NCI-H2029 (cell line): Measurements from ENCODE around the gene RNF220.

Source experiments
- DNase-seq: peaks from one replicate; lab custom pipeline; 2025; lab: John Stamatoyannopoulos, UW

RNF220 gene

GRCh38 chr1:44407430-44408211 lies 2.6 kb downstream of the RNF220 start:
- DNase-seq: no peak

- no peak for DNase-seq
Observed at GRCh38 chr1:44408212-44408582, 3.1 kb downstream of the RNF220 start.

- no peak for DNase-seq
Observed at GRCh38 chr1:44408632-44409602, 3.9 kb downstream of the RNF220 start.

GRCh38 chr1:44409757-44410156 lies 4.7 kb downstream of the RNF220 start:
- DNase-seq: no peak

DNA sequence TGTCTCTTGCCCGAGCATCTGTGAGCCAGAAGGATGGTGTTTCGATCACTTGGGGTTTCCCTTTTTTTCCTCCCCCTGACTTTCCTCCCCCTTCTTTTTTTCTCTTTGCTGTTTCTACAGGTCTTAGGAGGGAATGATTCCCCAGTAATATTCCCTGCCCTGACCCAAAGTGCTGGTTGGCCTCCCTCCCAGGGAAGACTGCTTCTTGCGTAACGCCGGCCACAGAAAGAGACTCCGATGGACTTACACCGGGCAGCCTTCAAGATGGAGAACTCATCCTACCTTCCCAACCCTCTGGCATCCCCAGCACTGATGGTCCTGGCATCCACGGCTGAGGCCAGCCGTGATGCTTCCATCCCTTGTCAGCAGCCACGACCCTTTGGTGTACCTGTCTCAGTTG lies 6.8 kb downstream of the RNF220 start:
- no peak for DNase-seq

DNA sequence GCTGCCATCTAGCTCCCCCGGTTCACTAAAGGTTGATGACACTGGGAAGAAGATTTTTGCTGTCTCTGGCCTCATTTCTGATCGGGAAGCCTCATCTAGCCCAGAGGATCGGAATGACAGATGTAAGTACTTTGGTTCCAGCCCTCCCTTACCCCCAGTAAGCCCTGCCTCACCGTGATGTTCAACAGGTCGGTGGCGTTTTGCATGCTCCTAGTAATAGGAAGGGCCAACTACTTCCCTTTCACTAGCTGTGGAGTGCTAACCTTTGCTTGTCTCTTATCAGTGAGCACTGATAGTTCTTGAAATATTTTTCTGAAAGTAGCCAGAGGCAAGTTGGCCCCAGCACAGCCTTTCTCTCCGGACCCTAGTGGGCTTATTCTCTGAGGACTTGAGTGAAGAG lies 7.5 kb downstream of the RNF220 start:
- no peak for DNase-seq

GRCh38 chr1:44413740-44414139 lies 8.7 kb downstream of the RNF220 start:
- no peak for DNase-seq

DNA sequence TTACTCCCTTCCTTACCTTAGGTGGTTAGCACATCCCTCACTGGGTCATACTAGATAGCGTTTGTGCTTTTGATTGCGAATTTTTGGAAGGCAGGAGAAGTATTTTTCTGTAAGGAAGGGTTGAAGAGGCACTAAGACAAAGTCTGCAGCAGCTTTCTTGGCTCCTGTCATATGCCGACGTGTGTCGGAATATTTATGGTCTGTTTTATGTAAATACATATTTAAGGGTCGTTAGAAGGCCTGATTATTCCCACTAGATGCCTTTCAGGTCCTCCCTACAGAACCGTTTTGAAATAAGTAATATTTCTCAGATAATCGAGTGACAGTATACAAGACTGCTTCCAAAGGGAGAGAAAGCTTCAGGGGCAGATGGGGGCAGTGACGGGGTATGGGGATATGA lies 10.0 kb downstream of the RNF220 start:
- no peak for DNase-seq

- DNase-seq: no peak
Observed at GRCh38 chr1:44416408-44416807, 11.4 kb downstream of the RNF220 start.

DNA sequence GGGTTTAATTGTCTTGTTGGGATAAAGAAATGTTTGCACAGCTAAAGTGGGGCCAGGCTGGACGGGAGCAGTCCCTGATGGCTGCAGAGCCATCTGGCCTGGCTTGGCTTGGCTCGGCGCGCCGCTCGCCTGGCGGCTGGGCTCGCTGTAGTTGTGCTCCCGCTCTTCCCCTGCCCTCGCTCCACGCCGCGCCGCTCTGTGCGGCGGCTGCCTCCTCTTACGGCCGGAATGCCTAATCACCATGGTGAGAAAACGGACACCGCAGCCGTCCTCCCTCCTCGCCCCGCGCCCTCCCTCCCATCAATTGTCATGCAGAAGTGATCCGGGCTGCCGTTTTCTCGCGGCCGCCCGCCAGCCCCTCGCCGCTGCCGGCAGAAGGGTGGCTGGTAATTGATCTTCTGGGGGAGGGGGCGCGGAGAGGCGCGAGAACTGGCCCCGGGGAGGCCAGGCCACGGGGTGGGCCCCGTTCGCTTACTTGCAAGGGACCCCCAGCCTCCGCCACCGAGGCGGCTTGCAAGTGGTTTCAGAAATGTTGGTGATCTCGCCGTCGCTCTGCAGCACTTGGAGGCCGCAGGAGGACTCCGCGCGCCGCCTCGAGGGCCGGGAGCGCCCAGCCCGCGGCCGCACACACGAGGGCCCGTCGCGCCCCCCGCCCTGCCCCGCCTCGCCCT lies 12.4 kb downstream of the RNF220 start:
- peak; percentile 85 for DNase-seq

GRCh38 chr1:44418022-44418673 lies 13.1 kb downstream of the RNF220 start:
- no peak for DNase-seq

DNA sequence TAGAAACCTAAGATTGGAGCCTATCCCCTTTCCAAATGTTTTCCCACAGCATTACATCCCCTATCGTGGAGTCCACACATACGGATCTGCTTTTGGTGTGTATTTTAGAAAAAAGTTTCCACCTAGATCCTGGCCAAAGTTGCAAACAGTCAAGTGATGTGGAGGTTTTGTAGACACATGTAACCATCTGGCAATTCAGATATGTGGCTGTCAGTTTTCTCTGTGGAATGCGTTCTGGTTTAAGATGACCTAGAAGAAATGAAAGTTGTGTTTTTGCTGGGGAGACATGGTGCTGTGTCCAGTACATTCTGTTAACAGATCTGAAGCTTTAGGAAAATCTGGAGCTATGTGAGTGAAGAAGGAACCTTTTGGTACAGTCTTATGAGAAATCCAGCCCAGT lies 14.8 kb downstream of the RNF220 start:
- no peak for DNase-seq

DNA sequence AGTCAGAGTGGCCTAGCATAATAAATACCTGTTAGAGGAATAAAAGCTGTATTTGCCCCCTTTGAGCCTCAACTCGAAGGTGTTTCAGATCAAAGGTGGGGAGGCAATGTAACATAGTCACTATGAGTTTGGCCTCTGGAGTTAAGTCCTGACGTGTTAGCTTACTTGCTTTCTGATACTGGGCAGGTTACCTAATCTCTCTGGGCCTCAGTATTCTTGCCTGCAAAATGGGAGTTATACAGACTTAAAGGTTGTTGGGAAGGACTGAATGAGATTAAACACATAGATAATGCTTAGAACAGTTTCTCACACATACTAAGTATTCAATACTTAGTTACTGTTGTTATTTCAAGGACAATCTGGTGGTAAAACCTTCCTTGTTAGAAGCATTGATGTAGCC lies 15.5 kb downstream of the RNF220 start:
- no peak for DNase-seq

DNA sequence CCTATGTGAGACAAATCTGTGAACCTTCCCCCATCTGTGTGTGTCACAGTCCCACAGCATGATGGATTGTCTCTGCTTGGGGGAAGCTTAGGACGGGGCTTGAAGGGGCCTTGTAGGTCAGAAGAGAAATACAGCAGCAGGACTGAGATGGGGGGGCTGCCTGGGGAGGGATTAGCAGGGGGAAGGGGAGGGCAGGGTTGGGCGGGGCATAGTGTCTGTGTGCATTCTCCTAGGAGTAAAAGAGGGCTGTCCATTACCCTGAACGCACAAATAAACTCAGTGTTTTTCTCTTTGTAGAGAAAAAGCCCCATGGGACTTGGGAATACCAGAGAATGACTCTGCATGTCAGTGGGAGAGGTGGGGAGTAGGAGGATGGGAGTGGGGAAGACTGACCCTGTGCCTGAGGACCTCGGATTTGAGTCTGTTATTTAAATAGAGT lies 16.4 kb downstream of the RNF220 start:
- DNase-seq: no peak

- no peak for DNase-seq
Observed at GRCh38 chr1:44422161-44422560, 17.1 kb downstream of the RNF220 start.

DNA sequence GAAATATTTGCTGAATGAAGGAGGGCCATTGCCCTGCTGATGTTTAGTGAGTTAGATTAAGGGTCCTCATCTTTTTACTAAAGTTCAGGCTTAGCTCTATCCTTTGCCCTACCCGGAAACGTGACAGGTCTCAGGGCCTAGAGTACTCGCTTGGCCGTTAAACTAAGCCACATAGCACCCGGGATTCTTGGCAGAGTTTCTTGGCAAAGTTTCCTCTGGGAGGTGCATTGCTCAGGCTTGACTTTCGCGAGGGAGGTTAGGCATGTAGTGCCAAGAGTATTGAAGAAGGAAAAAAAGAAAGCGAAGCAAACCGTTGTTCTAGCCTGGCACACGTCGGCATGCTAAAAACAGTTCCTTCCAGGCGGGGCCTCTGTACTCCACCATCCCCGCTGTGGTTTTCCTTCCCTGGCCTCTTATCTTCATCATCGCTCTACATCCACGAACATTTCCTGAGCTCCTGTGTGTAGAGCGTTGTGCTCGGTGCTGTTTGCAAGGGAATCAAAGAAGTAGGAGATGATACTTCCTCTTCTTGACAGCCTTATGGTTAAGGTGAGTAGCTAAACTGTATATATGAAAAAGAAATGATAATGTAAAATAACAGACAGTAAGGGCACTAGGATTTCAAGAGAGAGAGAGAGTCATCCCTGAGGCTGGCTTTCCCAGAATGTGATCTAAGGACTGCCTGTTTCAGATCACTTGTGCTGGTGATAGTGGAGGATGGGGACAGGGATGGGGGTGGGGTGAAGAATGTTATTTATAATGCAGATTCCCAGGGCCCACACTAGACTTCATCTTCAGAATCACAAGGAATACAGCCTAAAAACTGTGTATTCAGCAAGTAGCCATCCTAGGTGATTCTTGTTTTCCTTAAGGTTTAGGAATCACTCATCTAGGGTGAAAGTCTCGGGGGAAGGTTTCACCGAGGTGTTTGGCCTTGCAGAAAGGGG lies 18.8 kb downstream of the RNF220 start:
- DNase-seq: no peak

GRCh38 chr1:44424747-44425146 lies 19.7 kb downstream of the RNF220 start:
- DNase-seq: no peak

DNA sequence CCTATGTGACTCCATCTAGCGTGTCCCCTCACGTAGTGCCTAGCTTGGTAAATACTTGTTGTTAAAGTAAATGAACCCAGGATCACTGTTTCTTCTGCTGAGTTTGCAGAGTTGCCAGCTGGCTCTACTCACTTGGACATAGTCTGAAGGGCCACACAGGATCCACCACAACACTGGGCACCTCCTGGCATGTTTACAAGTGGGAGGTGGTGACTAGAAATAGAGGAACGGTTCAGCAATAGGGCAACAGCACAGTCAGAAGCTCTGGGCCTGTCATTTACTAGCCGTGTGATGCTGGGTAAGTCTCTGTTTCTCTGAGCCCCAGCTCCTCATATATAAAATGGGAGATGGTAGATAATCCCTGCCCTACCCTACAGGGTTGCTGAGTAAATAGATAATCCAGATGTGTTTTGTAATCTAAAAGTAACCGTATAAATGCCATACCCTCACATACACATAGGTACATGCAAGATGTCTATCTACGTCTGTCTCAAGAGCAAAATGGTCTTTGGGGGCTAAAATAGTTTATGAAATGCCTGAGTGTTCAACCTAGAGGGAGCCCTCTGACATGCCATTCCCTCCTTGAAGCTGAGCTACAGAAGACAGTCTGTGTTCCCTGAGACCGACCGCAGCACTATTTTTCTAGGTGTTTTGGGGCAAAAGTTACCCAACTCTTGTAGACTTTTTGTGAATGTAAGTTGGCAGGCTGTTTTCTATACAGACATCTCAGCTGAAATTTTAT lies 20.5 kb downstream of the RNF220 start:
- DNase-seq: no peak

DNA sequence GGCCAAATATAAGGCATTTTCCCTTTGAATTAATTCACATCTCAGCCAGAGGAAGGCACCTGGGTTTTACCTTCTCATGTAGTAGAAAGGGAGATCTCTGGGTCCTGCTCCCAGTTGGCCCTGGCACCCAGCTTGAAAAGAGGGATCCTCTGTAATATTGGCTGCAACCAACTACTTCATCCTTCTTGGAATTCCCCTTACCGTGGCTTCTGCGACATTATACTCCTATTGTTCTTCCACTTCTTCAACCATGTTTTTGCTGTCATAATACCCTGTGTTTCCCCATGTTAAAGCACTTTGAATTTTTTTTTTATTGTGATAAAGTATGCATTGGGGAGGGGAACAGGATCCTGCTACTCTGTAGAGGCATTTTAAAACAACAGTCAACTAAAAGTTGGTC lies 26.8 kb downstream of the RNF220 start:
- no peak for DNase-seq

- DNase-seq: no peak
Observed at GRCh38 chr1:44433209-44433608, 28.2 kb downstream of the RNF220 start.
